Astrocyte (in vitro differentiated cells and primary cell): ENCODE data around the gene HSCB.

Source experiments
- EZH2 ChIP-seq: IDR thresholded peaks from 2 replicates; pipeline ENCODE4 v1.6.1; 2012; ENCODE audit warnings: mild to moderate bottlenecking, low read length, inconsistent platforms; ENCODE audit not compliant: insufficient read depth
- TF ChIP-seq, protein P1 (sequence below): IDR thresholded peaks from 2 replicates; pipeline ENCODE4 v1.5.1; 2011; ENCODE audit warnings: low read depth, mild to moderate bottlenecking, inconsistent platforms, low read length, moderate library complexity; ENCODE audit not compliant: insufficient read depth

DNA sequence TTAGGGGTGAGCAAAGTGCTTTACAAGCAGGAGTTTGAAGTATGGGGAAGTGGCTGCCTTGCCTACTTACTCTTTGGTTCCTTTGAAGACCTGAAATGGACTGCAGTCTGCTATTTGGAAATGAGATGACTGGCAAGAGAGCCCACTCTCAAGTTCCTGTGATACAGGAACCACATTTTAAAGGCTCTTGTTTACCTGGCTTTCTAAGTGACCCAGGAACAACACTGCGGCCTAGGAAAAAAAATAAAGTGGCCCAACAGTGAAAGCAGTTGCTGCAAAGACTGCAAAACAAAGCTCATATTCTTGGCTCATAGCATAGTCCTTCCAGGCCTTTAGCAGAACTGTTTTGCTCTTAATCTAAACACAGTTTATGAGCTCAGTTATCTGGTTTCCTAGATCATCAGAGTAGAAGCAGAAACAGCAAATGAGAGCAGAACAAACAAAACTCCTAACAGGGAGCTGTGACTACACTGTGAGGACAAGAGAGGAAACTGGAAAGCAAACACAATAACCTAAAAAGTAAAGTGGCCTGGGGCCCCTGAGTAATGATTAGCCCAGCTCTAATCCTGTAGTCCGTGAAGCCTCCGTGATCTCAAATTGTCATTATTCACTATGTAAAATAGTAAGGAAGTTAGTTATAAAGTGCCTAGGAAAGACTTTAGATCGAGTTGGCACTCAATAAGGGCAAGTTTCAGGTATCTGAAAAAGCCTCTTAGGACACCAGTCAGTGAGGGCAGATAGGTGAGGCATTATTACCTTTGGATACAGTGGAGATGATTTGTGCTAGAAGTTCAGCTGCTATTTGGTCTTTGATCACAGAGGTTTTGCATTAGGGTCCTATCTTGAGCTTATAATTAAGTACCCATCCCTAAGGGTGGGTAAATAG lies 42.2 kb downstream of the HSCB start:
- TF ChIP-seq, protein P1, sequence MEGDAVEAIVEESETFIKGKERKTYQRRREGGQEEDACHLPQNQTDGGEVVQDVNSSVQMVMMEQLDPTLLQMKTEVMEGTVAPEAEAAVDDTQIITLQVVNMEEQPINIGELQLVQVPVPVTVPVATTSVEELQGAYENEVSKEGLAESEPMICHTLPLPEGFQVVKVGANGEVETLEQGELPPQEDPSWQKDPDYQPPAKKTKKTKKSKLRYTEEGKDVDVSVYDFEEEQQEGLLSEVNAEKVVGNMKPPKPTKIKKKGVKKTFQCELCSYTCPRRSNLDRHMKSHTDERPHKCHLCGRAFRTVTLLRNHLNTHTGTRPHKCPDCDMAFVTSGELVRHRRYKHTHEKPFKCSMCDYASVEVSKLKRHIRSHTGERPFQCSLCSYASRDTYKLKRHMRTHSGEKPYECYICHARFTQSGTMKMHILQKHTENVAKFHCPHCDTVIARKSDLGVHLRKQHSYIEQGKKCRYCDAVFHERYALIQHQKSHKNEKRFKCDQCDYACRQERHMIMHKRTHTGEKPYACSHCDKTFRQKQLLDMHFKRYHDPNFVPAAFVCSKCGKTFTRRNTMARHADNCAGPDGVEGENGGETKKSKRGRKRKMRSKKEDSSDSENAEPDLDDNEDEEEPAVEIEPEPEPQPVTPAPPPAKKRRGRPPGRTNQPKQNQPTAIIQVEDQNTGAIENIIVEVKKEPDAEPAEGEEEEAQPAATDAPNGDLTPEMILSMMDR: no peak
- TF ChIP-seq EZH2: no peak
